HepG2 (cell line): ENCODE data around the gene CSF3R. TPM values are rescaled to one million over a fixed set of nuclear protein-coding genes. Genes with fewer than 3 reads are reported as not detected.

ENCODE experiments used
- ARID2 ChIP-seq: sonication (generic); formaldehyde crosslinking; IDR thresholded peaks from 2 replicates; pipeline ENCODE4 v1.8.1; 2022; ENCODE audit warnings: mild to moderate bottlenecking, missing genetic modification reagents, borderline replicate concordance
- FOSL1 ChIP-seq: sonication (generic); formaldehyde crosslinking; IDR thresholded peaks from 2 replicates; pipeline ENCODE4 v1.9.0; 2021; ENCODE audit warnings: missing genetic modification reagents, borderline replicate concordance
- KDM6A ChIP-seq: IDR thresholded peaks from 2 replicates; pipeline ENCODE4 v1.6.1; 2016; ENCODE audit warnings: low read depth
- LCORL ChIP-seq, 2 experiments: fragments of 450-650 bp in 1 of 2; sonication (generic) in 1 of 2; formaldehyde crosslinking in 1 of 2; IDR thresholded peaks; 2 replicates each; pipeline versions ENCODE4 v1.5.0 to v1.6.1; 2017 to 2020; ENCODE audit warnings: antibody characterized with exemption in 1 of 2, missing genetic modification reagents in 1 of 2
- NKX3-1 ChIP-seq: sonication (generic); formaldehyde crosslinking; IDR thresholded peaks from 2 replicates; pipeline ENCODE4 v1.5.0; 2020; ENCODE audit warnings: missing genetic modification reagents
- RAD51 ChIP-seq: fragments of 450-650 bp; IDR thresholded peaks from 2 replicates; pipeline ENCODE4 v1.6.1; 2016; ENCODE audit warnings: borderline replicate concordance
- RBM39 ChIP-seq: fragments of 200-400 bp; formaldehyde crosslinking; IDR thresholded peaks from one replicate; pipeline ENCODE4 v1.6.1; 2018; ENCODE audit warnings: antibody characterized with exemption, mild to moderate bottlenecking, low read depth, low read length; ENCODE audit not compliant: poor library complexity, severe bottlenecking
- SMAD1 ChIP-seq: sonication (generic); formaldehyde crosslinking; IDR thresholded peaks from 2 replicates; pipeline ENCODE4 v1.4.0; 2020; ENCODE audit warnings: missing genetic modification reagents, low read depth, mild to moderate bottlenecking, borderline replicate concordance
- SNAI1 ChIP-seq: sonication (generic); formaldehyde crosslinking; IDR thresholded peaks from 2 replicates; pipeline ENCODE4 v1.5.0; 2020; ENCODE audit warnings: mild to moderate bottlenecking, missing genetic modification reagents, borderline replicate concordance
- SOX6 ChIP-seq, 2 experiments: fragments of 450-650 bp in 1 of 2; sonication (generic) in 1 of 2; formaldehyde crosslinking in 1 of 2; IDR thresholded peaks; 2 replicates each; pipeline versions ENCODE4 v1.4.0 to v1.6.1; 2017 to 2020; ENCODE audit warnings: antibody characterized with exemption in 1 of 2, mild to moderate bottlenecking in 1 of 2, missing genetic modification reagents in 1 of 2
- TAF1 ChIP-seq: sonication (generic); formaldehyde crosslinking; IDR thresholded peaks from 2 replicates; pipeline ENCODE4 v1.4.0; 2020; ENCODE audit warnings: missing genetic modification reagents
- TBP ChIP-seq: sonication (generic); formaldehyde crosslinking; IDR thresholded peaks from 2 replicates; pipeline ENCODE4 v1.5.0; 2020; ENCODE audit warnings: missing genetic modification reagents
- TRIM24 ChIP-seq: sonication (generic); formaldehyde crosslinking; IDR thresholded peaks from 2 replicates; pipeline ENCODE4 v1.8.0; 2022; ENCODE audit warnings: mild to moderate bottlenecking, missing genetic modification reagents
- ZBTB42 ChIP-seq: sonication (generic); formaldehyde crosslinking; IDR thresholded peaks from 2 replicates; pipeline ENCODE4 v1.5.0; 2020; ENCODE audit warnings: mild to moderate bottlenecking, missing genetic modification reagents
- ZNF101 ChIP-seq: sonication (generic); formaldehyde crosslinking; IDR thresholded peaks from 2 replicates; pipeline ENCODE4 v1.4.0; 2020; ENCODE audit warnings: mild to moderate bottlenecking, low read depth, missing genetic modification reagents, borderline replicate concordance
- ZNF124 ChIP-seq: sonication (generic); formaldehyde crosslinking; IDR thresholded peaks from 2 replicates; pipeline ENCODE4 v1.4.0; 2020; ENCODE audit warnings: missing genetic modification reagents
- ZNF24 ChIP-seq: fragments of 450-650 bp; IDR thresholded peaks from 2 replicates; pipeline ENCODE4 v1.6.1; 2017; ENCODE audit warnings: antibody characterized with exemption, mild to moderate bottlenecking
- ZNF253 ChIP-seq: sonication (generic); formaldehyde crosslinking; IDR thresholded peaks from 2 replicates; pipeline ENCODE4 v1.8.0; 2022; ENCODE audit warnings: mild to moderate bottlenecking, missing genetic modification reagents, borderline replicate concordance
- ZNF331 ChIP-seq: sonication (generic); formaldehyde crosslinking; IDR thresholded peaks from 2 replicates; pipeline ENCODE4 v1.4.0; 2020; ENCODE audit warnings: missing genetic modification reagents
- ZNF367 ChIP-seq: sonication (generic); formaldehyde crosslinking; IDR thresholded peaks from 2 replicates; pipeline ENCODE4 v1.4.0; 2020; ENCODE audit warnings: missing genetic modification reagents, borderline replicate concordance
- ZNF572 ChIP-seq: sonication (generic); formaldehyde crosslinking; IDR thresholded peaks from 2 replicates; pipeline ENCODE4 v1.5.1; 2020; ENCODE audit warnings: mild to moderate bottlenecking, missing genetic modification reagents
- ZNF737 ChIP-seq: sonication (generic); formaldehyde crosslinking; IDR thresholded peaks from 2 replicates; pipeline ENCODE4 v1.5.0; 2020; ENCODE audit warnings: missing genetic modification reagents, mild to moderate bottlenecking, borderline replicate concordance
- ZNF883 ChIP-seq: sonication (generic); formaldehyde crosslinking; IDR thresholded peaks from 2 replicates; pipeline ENCODE4 v1.5.1; 2020; ENCODE audit warnings: mild to moderate bottlenecking, missing genetic modification reagents; ENCODE audit errors: not compliant biosample characterization
- ZSCAN22 ChIP-seq: sonication (generic); formaldehyde crosslinking; IDR thresholded peaks from 2 replicates; pipeline ENCODE4 v1.4.0; 2020; ENCODE audit warnings: mild to moderate bottlenecking, missing genetic modification reagents
- polyA plus RNA-seq, 8 experiments: library from polyadenylated mRNA; depleted of rRNA in 3 of 8; stranded (reverse) in 7 of 8; unstranded in 1 of 8; fragments of >200 nt; fragmentation: Illumina TruSeq in 4 of 8; extraction: Trizol in 4 of 8; gene quantifications; 2 replicates each; pipeline versions ENCODE4 v1.2.1 to v1.2.3, GENCODE V29; 2011 to 2016; ENCODE audit warnings: low read depth in 4 of 8, missing spikeins in 1 of 8, mixed read lengths in 1 of 8; ENCODE audit not compliant: insufficient read depth in 1 of 8
- total RNA-seq, 5 experiments: library from RNA; depleted of rRNA; stranded (reverse); fragments of >200 nt; fragmentation: Illumina TruSeq; extraction: Trizol; gene quantifications; 2 replicates each; pipeline ENCODE4 v1.2.3, GENCODE V29; 2016; ENCODE audit warnings: low read depth in 1 of 5
- TF ChIP-seq, protein P1 (sequence below): sonication (generic); formaldehyde crosslinking; IDR thresholded peaks from 2 replicates; pipeline ENCODE4 v1.4.0; 2020; ENCODE audit warnings: missing genetic modification reagents

The CSF3R gene
- total and polyA plus RNA-seq, 2 of the 13 experiments (the other 11 are each of a cell fraction or from before 2014, with no cell fraction given): 11.9 to 28.8 TPM

DNA sequence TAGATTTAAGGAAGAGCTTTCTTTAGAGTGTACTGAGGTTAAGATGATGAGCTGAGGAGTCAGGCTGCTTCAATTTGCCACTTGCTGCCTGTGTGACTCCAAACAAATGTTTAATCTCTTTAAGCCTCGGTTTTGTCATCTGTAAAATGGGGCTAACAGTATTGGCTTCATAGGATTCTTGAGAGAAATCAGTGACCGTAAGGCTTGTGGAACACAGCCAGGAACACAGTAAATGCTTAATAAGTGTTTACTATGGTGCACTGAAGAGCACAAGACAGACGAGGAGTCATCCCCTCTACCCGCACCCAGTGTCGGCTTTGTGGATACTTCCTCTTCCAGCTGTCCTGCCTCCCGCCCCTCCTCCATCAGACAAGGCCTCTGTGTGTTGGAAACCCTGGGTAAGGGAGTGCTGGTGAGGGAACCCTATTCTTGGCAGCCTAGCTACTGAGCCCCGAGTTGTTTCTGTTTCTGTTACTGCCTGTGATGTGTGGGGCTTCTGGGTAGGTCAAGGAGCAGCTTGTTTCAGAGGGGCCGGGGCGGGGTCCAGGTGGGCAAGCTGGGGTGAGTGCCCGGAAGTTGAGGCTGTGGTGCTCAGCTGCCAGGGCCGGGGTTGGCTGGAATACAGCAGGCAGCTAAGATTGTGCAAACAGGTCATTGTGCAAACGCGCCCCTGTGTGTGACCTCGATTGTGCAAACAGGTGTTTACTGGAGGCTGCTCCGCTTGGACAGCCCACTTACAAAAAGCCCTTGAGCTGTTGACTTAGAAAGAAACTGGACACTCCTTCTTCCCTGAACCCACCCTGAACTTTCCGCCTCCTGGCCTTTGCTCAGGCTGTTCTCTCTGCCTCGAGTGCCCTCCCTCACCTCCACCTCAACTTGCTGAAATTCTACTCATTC is 4.0 kb upstream of the CSF3R start (continued):
- TF ChIP-seq, protein P1, sequence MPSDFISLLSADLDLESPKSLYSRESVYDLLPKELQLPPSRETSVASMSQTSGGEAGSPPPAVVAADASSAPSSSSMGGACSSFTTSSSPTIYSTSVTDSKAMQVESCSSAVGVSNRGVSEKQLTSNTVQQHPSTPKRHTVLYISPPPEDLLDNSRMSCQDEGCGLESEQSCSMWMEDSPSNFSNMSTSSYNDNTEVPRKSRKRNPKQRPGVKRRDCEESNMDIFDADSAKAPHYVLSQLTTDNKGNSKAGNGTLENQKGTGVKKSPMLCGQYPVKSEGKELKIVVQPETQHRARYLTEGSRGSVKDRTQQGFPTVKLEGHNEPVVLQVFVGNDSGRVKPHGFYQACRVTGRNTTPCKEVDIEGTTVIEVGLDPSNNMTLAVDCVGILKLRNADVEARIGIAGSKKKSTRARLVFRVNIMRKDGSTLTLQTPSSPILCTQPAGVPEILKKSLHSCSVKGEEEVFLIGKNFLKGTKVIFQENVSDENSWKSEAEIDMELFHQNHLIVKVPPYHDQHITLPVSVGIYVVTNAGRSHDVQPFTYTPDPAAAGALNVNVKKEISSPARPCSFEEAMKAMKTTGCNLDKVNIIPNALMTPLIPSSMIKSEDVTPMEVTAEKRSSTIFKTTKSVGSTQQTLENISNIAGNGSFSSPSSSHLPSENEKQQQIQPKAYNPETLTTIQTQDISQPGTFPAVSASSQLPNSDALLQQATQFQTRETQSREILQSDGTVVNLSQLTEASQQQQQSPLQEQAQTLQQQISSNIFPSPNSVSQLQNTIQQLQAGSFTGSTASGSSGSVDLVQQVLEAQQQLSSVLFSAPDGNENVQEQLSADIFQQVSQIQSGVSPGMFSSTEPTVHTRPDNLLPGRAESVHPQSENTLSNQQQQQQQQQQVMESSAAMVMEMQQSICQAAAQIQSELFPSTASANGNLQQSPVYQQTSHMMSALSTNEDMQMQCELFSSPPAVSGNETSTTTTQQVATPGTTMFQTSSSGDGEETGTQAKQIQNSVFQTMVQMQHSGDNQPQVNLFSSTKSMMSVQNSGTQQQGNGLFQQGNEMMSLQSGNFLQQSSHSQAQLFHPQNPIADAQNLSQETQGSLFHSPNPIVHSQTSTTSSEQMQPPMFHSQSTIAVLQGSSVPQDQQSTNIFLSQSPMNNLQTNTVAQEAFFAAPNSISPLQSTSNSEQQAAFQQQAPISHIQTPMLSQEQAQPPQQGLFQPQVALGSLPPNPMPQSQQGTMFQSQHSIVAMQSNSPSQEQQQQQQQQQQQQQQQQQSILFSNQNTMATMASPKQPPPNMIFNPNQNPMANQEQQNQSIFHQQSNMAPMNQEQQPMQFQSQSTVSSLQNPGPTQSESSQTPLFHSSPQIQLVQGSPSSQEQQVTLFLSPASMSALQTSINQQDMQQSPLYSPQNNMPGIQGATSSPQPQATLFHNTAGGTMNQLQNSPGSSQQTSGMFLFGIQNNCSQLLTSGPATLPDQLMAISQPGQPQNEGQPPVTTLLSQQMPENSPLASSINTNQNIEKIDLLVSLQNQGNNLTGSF (CRISPR knock-in tag): peak; percentile 88
- TF ChIP-seq RBM39 (peak; percentile 45), TAF1 (peak; percentile 64), NKX3-1 (CRISPR knock-in tag) (peak; percentile 98), ZNF253 (CRISPR knock-in tag) (no peak), SMAD1 (peak; percentile 88; the same call in 1 of the 2 replicates), LCORL (IDR thresholded peaks at IDR 0.05) (no peak), LCORL (CRISPR knock-in tag; IDR thresholded peaks at IDR 0.05) (peak; percentile 97), KDM6A (CRISPR knock-in tag) (peak; percentile 87; the same call in 1 of the 2 replicates), ZNF101 (CRISPR knock-in tag) (0 out of 2 replicates have a peak, but pooled peaks have one; percentile 65), SOX6 (IDR thresholded peaks at IDR 0.05) (no peak), SOX6 (CRISPR knock-in tag; IDR thresholded peaks at IDR 0.05) (peak; percentile 99), ZNF24 (0 out of 2 replicates have a peak, but pooled peaks have one; percentile 13), ZNF367 (CRISPR knock-in tag) (0 out of 2 replicates have a peak, but pooled peaks have one; percentile 59), ZNF331 (CRISPR knock-in tag) (peak; percentile 93), ZNF883 (CRISPR knock-in tag) (no peak), ZBTB42 (0 out of 2 replicates have a peak, but pooled peaks have one; percentile 76), SNAI1 (peak; percentile 92; the same call in 1 of the 2 replicates), ZNF737 (CRISPR knock-in tag) (peak; percentile 74; the same call in 1 of the 2 replicates), ZNF124 (CRISPR knock-in tag) (peak; percentile 94), FOSL1 (CRISPR knock-in tag) (peak; percentile 60; the same call in 1 of the 2 replicates), TRIM24 (peak; percentile 89; the same call in 1 of the 2 replicates), ARID2 (CRISPR knock-in tag) (no peak), ZSCAN22 (CRISPR knock-in tag) (peak; percentile 97), ZNF572 (CRISPR knock-in tag) (0 out of 2 replicates have a peak, but pooled peaks have one; percentile 79), RAD51 (no peak), TBP (CRISPR knock-in tag) (peak; percentile 89; the same call in 1 of the 2 replicates)
